Fibroblast of the aortic adventitia (primary cell): Measurements from ENCODE around the gene STEAP2. TPM values are rescaled to one million over a fixed set of nuclear protein-coding genes. Genes with fewer than 3 reads are reported as not detected.
A peak's percentile ranks its signal among the peaks of the same experiment; 100 is the strongest.
"Not testable (repeated sequence)": the region's sequence is repeated elsewhere in the genome, so short reads cannot be mapped to it uniquely, and the experiment has no call there.

Source experiments
- DNase-seq: peaks from one replicate; pipeline ENCODE4 v3.0.0-alpha.2; 2010; ENCODE audit warnings: low read depth
- H3K4me3 ChIP-seq: 2 replicates; pipeline ENCODE4 v1.5.1; 2011; ENCODE audit warnings: low read depth, mild to moderate bottlenecking, control low read depth, low read length, moderate library complexity
- total RNA-seq: library from RNA; depleted of rRNA; stranded (reverse); fragments of >200 nt; gene quantifications from 2 replicates; pipeline ENCODE4 v1.2.3, GENCODE V29; 2012; ENCODE audit warnings: low replicate concordance
- TF ChIP-seq, protein P1 (sequence below): IDR thresholded peaks from 2 replicates; pipeline ENCODE4 v1.5.1; 2011; ENCODE audit warnings: mild to moderate bottlenecking, low read length, control low read depth, inconsistent platforms; ENCODE audit not compliant: insufficient read depth

Gene STEAP2
- total RNA-seq, 1 donor = 28.4 TPM

DNA sequence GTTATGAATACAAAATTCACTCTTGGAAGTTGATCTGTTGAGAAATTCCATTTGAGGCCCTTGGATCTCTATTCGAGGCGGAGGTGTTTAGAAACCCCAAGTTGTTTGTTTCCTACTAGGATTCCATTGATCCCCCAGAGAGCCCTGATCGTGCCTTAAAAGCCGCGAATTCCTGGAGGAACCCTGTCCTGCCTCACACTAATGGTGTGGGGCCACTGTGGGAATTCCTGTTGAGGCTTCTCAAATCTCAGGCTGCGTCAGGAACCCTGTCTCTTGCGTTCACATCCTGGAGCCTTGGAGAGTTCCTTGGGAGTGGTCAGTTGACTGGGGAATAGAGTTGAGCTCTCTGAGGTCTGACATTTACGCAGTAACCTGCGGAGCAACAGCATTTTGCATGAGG is 34.6 kb downstream of the STEAP2 start:
- DNase-seq = peak; percentile 71
- H3K4me3 ChIP-seq = peak overlapping the region; percentile 90
- TF ChIP-seq, protein P1, sequence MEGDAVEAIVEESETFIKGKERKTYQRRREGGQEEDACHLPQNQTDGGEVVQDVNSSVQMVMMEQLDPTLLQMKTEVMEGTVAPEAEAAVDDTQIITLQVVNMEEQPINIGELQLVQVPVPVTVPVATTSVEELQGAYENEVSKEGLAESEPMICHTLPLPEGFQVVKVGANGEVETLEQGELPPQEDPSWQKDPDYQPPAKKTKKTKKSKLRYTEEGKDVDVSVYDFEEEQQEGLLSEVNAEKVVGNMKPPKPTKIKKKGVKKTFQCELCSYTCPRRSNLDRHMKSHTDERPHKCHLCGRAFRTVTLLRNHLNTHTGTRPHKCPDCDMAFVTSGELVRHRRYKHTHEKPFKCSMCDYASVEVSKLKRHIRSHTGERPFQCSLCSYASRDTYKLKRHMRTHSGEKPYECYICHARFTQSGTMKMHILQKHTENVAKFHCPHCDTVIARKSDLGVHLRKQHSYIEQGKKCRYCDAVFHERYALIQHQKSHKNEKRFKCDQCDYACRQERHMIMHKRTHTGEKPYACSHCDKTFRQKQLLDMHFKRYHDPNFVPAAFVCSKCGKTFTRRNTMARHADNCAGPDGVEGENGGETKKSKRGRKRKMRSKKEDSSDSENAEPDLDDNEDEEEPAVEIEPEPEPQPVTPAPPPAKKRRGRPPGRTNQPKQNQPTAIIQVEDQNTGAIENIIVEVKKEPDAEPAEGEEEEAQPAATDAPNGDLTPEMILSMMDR = no peak

DNA sequence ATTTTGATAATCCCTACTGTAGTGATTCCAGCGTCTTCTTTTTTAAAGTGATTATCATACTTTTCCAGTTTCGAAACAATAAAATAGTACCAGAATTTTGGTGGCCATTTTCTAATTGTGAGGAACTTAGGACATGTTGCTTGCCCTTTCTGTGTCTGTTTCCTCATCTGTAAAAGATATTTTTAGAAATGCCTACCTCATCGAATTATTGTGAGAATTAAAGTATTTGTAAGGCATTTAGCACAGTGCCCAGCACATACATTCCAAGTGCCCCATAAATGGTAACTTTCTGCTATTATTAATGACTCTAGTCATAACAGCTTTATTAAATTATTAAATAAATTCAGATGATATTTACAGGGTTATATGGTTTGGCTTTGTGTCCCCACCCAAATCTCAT is 37.2 kb downstream of the STEAP2 start:
- no peak overlapping the region for H3K4me3 ChIP-seq
- no peak for DNase-seq
- TF ChIP-seq, protein P1 = no peak

DNA sequence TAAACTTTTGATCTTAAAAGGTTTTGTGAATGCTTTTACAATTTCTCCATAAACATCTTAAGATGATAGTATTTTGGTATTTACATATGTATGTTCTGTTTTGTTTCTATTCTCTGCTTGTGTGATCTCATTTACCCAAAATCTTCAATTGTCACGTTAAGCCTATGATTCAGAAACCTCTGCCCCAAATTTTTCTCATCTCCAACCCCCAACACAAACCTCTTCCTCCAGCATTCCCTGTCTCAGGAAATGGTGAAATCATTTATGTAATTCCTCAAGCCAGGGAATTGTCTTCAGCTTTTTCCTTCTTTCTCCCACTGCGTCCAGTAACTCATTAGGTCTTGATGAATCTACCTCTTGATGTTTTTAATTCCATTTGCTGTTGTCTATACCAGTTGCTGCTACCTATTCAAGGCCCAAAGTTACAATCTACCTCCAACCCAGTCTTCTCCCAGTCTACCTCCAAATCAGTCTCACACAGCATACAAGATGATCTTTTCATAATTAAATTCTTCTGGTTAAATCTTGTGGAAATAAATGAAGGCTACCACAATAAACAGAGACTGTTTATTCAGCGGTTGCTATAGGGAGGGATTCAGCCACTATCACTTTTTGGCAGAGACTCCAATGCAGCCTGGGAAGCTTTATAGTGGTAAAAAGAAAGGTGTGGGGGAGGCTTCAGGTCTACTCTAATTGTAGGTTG is 39.2 kb downstream of the STEAP2 start:
- TF ChIP-seq, protein P1 = no peak
- no peak overlapping the region for H3K4me3 ChIP-seq
- DNase-seq = peak; percentile 85

DNA sequence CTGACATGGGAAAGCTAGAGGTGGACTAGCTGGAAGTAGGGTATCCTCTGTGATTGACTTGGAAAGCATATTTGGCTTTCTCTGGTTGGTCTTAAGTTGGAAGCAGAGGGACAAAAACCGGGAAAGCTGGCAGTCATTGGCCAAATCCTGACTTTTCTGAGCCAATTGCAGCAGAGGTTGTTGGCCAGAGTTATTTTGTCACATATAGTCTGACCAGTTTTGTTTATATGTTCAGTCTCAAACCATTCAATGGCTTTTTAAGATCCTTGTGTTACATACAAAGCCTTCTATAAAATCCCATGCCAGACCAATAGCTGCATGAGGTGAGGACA is 39.7 kb downstream of the STEAP2 start:
- TF ChIP-seq, protein P1 = no peak
- DNase-seq = peak; percentile 35

DNA sequence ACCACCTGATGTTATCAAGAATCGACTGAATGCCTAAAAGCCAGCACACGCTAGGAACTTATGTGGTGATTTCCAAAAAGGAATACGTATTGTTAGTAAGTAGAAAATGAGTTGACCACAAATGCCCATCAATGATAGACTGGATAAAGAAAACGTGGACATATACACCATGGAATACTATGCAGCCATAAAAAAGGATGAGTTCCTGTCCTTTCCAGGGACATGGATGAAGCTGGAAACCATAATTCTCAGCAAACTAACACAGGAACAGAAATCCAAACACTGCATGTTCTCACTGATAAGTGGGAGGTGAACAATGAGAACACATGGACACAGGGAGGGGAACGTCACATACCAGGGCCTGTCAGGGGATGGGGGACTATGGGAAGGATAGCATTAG is 44.5 kb downstream of the STEAP2 start:
- H3K4me3 ChIP-seq, DNase-seq: not testable (repeated sequence)

More for the DNA sequence above, 39.7 kb downstream of the STEAP2 start:
- H3K4me3 ChIP-seq = no peak overlapping the region

DNA sequence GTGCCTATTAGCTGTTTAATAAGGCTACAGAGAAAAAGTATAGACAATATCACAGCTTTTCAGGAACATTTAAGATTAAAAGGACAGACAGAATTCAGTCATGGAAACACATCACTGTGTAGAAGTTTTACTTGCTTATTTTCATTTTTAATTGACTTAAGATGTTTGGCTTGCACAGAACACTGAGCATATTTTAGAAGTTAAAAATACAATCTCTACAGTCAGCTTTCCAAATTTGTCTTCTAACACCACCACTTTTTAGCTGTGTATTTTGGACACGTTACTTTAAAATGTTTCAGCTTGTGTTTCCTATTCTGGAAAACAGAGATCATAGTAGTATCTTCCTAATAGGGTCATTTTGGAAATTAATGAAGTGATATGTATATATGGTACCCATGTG is 45.2 kb downstream of the STEAP2 start:
- H3K4me3 ChIP-seq = no peak overlapping the region
- peak; percentile 12 for DNase-seq
- TF ChIP-seq, protein P1 = no peak

DNA sequence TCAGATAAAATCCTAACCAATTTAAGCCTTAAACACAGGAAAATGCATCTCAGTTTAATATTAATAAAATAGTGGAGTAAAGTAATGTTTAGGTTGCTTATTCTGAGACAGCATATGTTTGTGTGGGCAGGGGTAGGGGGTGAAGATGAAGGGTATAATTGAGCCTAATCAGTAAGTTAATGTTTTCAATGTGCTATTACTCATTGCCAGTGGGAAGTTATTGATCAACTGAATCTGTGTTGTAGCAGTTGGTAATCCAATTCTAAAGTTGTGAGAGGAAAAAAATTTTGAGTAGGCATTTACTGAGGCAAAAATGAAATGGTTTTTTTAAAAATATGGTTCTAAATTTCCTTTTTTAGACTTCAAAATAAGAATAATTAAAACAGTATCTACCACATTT is 49.9 kb downstream of the STEAP2 start:
- TF ChIP-seq, protein P1 = no peak
- DNase-seq = no peak
- no peak overlapping the region for H3K4me3 ChIP-seq
